ENCODE measurements around the gene KCNF1.

KCNF1 gene

GRCh38 chr2:10905006-10905861 is 6.5 kb upstream of the KCNF1 start:
- no peak for DNase-seq

GRCh38 chr2:10905862-10906143 is 5.9 kb upstream of the KCNF1 start:
- DNase-seq, result no peak

- DNase-seq, result no peak
These were observed 4.7 kb upstream of the KCNF1 start for GRCh38 chr2:10906926-10907625.

GRCh38 chr2:10908195-10908594 is 3.5 kb upstream of the KCNF1 start:
- DNase-seq, result no peak

GRCh38 chr2:10909050-10909995 is 2.4 kb upstream of the KCNF1 start:
- DNase-seq, result no peak

- no peak for DNase-seq
These were observed 1.8 kb upstream of the KCNF1 start for GRCh38 chr2:10909996-10910341.

GRCh38 chr2:10910625-10911024 is 1.1 kb upstream of the KCNF1 start:
- no peak for DNase-seq

- no peak for DNase-seq
These were observed 470 bp downstream of the KCNF1 start for GRCh38 chr2:10912076-10912731.

GRCh38 chr2:10912796-10913455 is 1.2 kb downstream of the KCNF1 start:
- DNase-seq, result no peak

GRCh38 chr2:10913501-10914271 is 2.0 kb downstream of the KCNF1 start:
- no peak for DNase-seq

GRCh38 chr2:10914272-10914693 is 2.5 kb downstream of the KCNF1 start:
- DNase-seq, result no peak

- DNase-seq, result no peak
These were observed 3.5 kb downstream of the KCNF1 start for GRCh38 chr2:10915236-10915635.

- no peak for DNase-seq
These were observed 4.1 kb downstream of the KCNF1 start for GRCh38 chr2:10915731-10916276.

- no peak for DNase-seq
These were observed 5.2 kb downstream of the KCNF1 start for GRCh38 chr2:10916953-10917352.

- DNase-seq, result no peak
These were observed 6.2 kb downstream of the KCNF1 start for GRCh38 chr2:10917927-10918326.

- DNase-seq, result no peak
These were observed 7.1 kb downstream of the KCNF1 start for GRCh38 chr2:10918661-10919409.

GRCh38 chr2:10919410-10919770 is 7.7 kb downstream of the KCNF1 start:
- DNase-seq, result no peak

GRCh38 chr2:10919771-10920621 is 8.3 kb downstream of the KCNF1 start:
- DNase-seq, result no peak

- no peak for DNase-seq
These were observed 9.1 kb downstream of the KCNF1 start for GRCh38 chr2:10920764-10921388.
